H1 (cell line): ENCODE results near the gene TMEM269. TPM values are rescaled to one million over a fixed set of nuclear protein-coding genes. Genes with fewer than 3 reads are reported as not detected.

Experiments
- CTCF ChIA-PET: fragments of 300-600 bp; sonication (Branson Sonifier 250); formaldehyde crosslinking; loops from one replicate; lab custom pipeline; 2021; ENCODE audit not compliant: partially characterized antibody; lab: Charles Lee
- POLR2A ChIA-PET: fragments of 300-600 bp; sonication (Branson Sonifier 250); formaldehyde crosslinking; loops from one replicate; lab custom pipeline; 2021; ENCODE audit warnings: inconsistent platforms; ENCODE audit not compliant: partially characterized antibody; lab: Charles Lee
- DNase-seq, 2 experiments: peaks; one replicate each; pipeline versions ENCODE4 v3.0.0 to v3.0.0-alpha.2; 2010 to 2022; ENCODE audit warnings: low spot score in 2 of 2, low read depth in 1 of 2, mixed read lengths in 1 of 2
- FAIRE-seq: peaks from 2 replicates; lab custom pipeline; 2011; peaks lifted over from hg19 to GRCh38; lab: Jason Lieb, UNC
- H2AFZ ChIP-seq: 2 replicates; pipeline ENCODE4 v1.8.1; 2012; ENCODE audit warnings: low read length, inconsistent platforms
- H2AK5ac ChIP-seq: 2 replicates; pipeline ENCODE4 v1.6.1; 2013; ENCODE audit warnings: low read depth, low read length
- H2BK120ac ChIP-seq: replicated peaks from 2 replicates; pipeline ENCODE3; 2013; ENCODE audit warnings: low read depth, low read length, inconsistent platforms
- H2BK12ac ChIP-seq: 2 replicates; pipeline ENCODE4 v1.6.1; 2013; ENCODE audit warnings: low read depth, low read length
- H2BK15ac ChIP-seq: 2 replicates; pipeline ENCODE4 v1.6.1; 2013; ENCODE audit warnings: low read length
- H2BK20ac ChIP-seq: 2 replicates; pipeline ENCODE4 v1.6.1; 2013; ENCODE audit warnings: low read length
- H2BK5ac ChIP-seq: 2 replicates; pipeline ENCODE4 v1.6.1; 2013; ENCODE audit warnings: low read depth, low read length
- H3K14ac ChIP-seq: 2 replicates; pipeline ENCODE4 v1.6.1; 2013; ENCODE audit warnings: inconsistent platforms; ENCODE audit not compliant: insufficient read length
- H3K18ac ChIP-seq: 2 replicates; pipeline ENCODE4 v1.6.1; 2013; ENCODE audit warnings: low read length; ENCODE audit errors: extremely low read depth
- H3K23ac ChIP-seq: 2 replicates; pipeline ENCODE4 v1.6.1; 2013; ENCODE audit warnings: inconsistent platforms; ENCODE audit not compliant: insufficient read length
- H3K23me2 ChIP-seq: 2 replicates; pipeline ENCODE4 v1.6.1; 2013; ENCODE audit warnings: low read depth, low read length
- H3K27ac ChIP-seq: 2 replicates; pipeline ENCODE4 v1.6.1; 2011; ENCODE audit warnings: low read depth, low read length, inconsistent platforms
- H3K27me3 ChIP-seq, 4 experiments: replicated peaks in 1 of 4; 1 replicate in 1 of 4; 2 replicates in 3 of 4; pipeline versions ENCODE4 v1.6.1 to v1.8.1; 2011 to 2013; ENCODE audit warnings: low read length in 3 of 4, mild to moderate bottlenecking in 3 of 4, inconsistent platforms in 2 of 4, mixed read lengths in 2 of 4, moderate library complexity in 1 of 4; ENCODE audit not compliant: control insufficient read depth in 3 of 4, insufficient read depth in 3 of 4; ENCODE audit errors: extremely low read depth in 1 of 4
- H3K36me3 ChIP-seq, 4 experiments: 2 replicates each; pipeline versions ENCODE4 v1.6.1 to v1.8.1; 2011 to 2013; ENCODE audit warnings: mild to moderate bottlenecking in 4 of 4, low read length in 3 of 4, moderate library complexity in 2 of 4, control low read depth in 1 of 4, inconsistent platforms in 1 of 4; ENCODE audit not compliant: insufficient read depth in 4 of 4, control insufficient read depth in 2 of 4
- H3K4ac ChIP-seq: replicated peaks from 2 replicates; pipeline ENCODE3; 2013; ENCODE audit warnings: low read length, low read depth, mixed read lengths, inconsistent platforms; ENCODE audit not compliant: insufficient read length
- H3K4me1 ChIP-seq, 4 experiments: replicated peaks in 1 of 4; 1 replicate in 1 of 4; 2 replicates in 3 of 4; pipeline versions ENCODE4 v1.6.1 to v1.8.1; 2011 to 2013; ENCODE audit warnings: low read length in 3 of 4, inconsistent platforms in 2 of 4, mixed read lengths in 1 of 4; ENCODE audit not compliant: insufficient read depth in 4 of 4, control insufficient read depth in 3 of 4
- H3K4me2 ChIP-seq, 2 experiments: 2 replicates each; pipeline versions ENCODE4 v1.6.1 to v1.8.1; 2011 to 2013; ENCODE audit warnings: low read depth in 2 of 2, low read length in 2 of 2, control low read depth in 1 of 2, inconsistent platforms in 1 of 2, mild to moderate bottlenecking in 1 of 2; ENCODE audit not compliant: insufficient read depth in 1 of 2
- H3K4me3 ChIP-seq, 4 experiments: fragments of 200-600, 300-600 bp in 1 of 4; sonication (generic), shearing (Covaris generic), sonication (Bioruptor Twin) in 1 of 4; 2 replicates each; pipeline versions ENCODE4 v1.5.1 to v1.8.1; 2011 to 2016; ENCODE audit warnings: low read length in 4 of 4, low read depth in 3 of 4, control low read depth in 2 of 4, inconsistent platforms in 2 of 4, mild to moderate bottlenecking in 2 of 4, mixed read lengths in 1 of 4, moderate library complexity in 1 of 4; ENCODE audit not compliant: insufficient read depth in 2 of 4; ENCODE audit errors: extremely low read depth in 1 of 4
- H3K56ac ChIP-seq: replicated peaks from 2 replicates; pipeline ENCODE3; 2013; ENCODE audit warnings: low read depth, mild to moderate bottlenecking, mixed read lengths, low read length, inconsistent platforms; ENCODE audit not compliant: insufficient read length
- H3K79me1 ChIP-seq: 2 replicates; pipeline ENCODE4 v1.6.1; 2013; ENCODE audit warnings: low read depth, low read length, control low read depth
- H3K79me2 ChIP-seq, 2 experiments: 2 replicates each; pipeline versions ENCODE4 v1.6.1 to v1.8.1; 2012 to 2013; ENCODE audit warnings: low read length in 2 of 2, mild to moderate bottlenecking in 2 of 2, inconsistent platforms in 1 of 2; ENCODE audit not compliant: insufficient read depth in 2 of 2, control insufficient read depth in 1 of 2
- H3K9ac ChIP-seq, 4 experiments: replicated peaks in 1 of 4; 1 replicate in 1 of 4; 2 replicates in 3 of 4; pipeline versions ENCODE4 v1.6.1 to v1.8.1; 2011 to 2013; ENCODE audit warnings: low read depth in 3 of 4, low read length in 3 of 4, control low read depth in 2 of 4, mild to moderate bottlenecking in 2 of 4, moderate library complexity in 2 of 4, inconsistent platforms in 1 of 4; ENCODE audit errors: extremely low read depth in 1 of 4
- H3K9me3 ChIP-seq, 2 experiments: 2 replicates each; pipeline versions ENCODE4 v1.6.1 to v1.8.1; 2012 to 2013; ENCODE audit warnings: mild to moderate bottlenecking in 2 of 2, moderate library complexity in 2 of 2, control low read depth in 1 of 2, inconsistent platforms in 1 of 2, low read depth in 1 of 2, low read length in 1 of 2, mixed read lengths in 1 of 2; ENCODE audit not compliant: insufficient read depth in 2 of 2
- H4K20me1 ChIP-seq, 2 experiments: replicated peaks in 1 of 2; 2 replicates each; pipeline versions ENCODE3 to v1.8.1; 2011 to 2013; ENCODE audit warnings: inconsistent platforms in 2 of 2, low read length in 2 of 2, mild to moderate bottlenecking in 1 of 2; ENCODE audit not compliant: insufficient read depth in 2 of 2, control insufficient read depth in 1 of 2
- H4K5ac ChIP-seq: 2 replicates; pipeline ENCODE4 v1.6.1; 2013; ENCODE audit warnings: low read length, low read depth, mixed read lengths, inconsistent platforms; ENCODE audit not compliant: insufficient read length
- H4K8ac ChIP-seq: 2 replicates; pipeline ENCODE4 v1.8.0; 2013; ENCODE audit warnings: mild to moderate bottlenecking, moderate library complexity, low read length, inconsistent platforms; ENCODE audit not compliant: insufficient read depth; ENCODE audit errors: extremely low read depth
- H4K91ac ChIP-seq: replicated peaks from 2 replicates; pipeline ENCODE3; 2013; ENCODE audit warnings: low read length, mixed read lengths, inconsistent platforms; ENCODE audit not compliant: insufficient read length
- BRCA1 ChIP-seq: IDR thresholded peaks from 2 replicates; pipeline ENCODE4 v1.6.1; 2012; ENCODE audit warnings: low read depth, low read length, improper control_type of control experiment
- EGR1 ChIP-seq: IDR thresholded peaks from 2 replicates; pipeline ENCODE4 v1.6.1; 2011; ENCODE audit warnings: low read depth, low read length, borderline replicate concordance
- EZH2 ChIP-seq: fragments of 200-600 bp; sonication (generic); IDR thresholded peaks from 2 replicates; pipeline ENCODE4 v1.7.1; 2012; ENCODE audit warnings: low read depth, mild to moderate bottlenecking, moderate library complexity, low read length, inconsistent platforms; ENCODE audit not compliant: severe bottlenecking
- JUN ChIP-seq: IDR thresholded peaks from 2 replicates; pipeline ENCODE4 v1.6.1; 2011; ENCODE audit warnings: low read depth, mild to moderate bottlenecking, improper control_type of control experiment, low read length
- JUND ChIP-seq: IDR thresholded peaks from 2 replicates; pipeline ENCODE4 v1.6.1; 2011; ENCODE audit warnings: mild to moderate bottlenecking, improper control_type of control experiment, low read length
- KDM1A ChIP-seq: fragments of 200-600, 300-600 bp; sonication (generic); IDR thresholded peaks from 2 replicates; pipeline ENCODE4 v1.7.1; 2016; ENCODE audit warnings: mild to moderate bottlenecking, low read length, borderline replicate concordance
- MAFK ChIP-seq: IDR thresholded peaks from 2 replicates; pipeline ENCODE4 v1.6.1; 2012; ENCODE audit warnings: low read depth, mild to moderate bottlenecking, improper control_type of control experiment, low read length
- POLR2A ChIP-seq, 2 experiments: IDR thresholded peaks; 1 replicate in 1 of 2; 2 replicates in 1 of 2; pipeline ENCODE4 v1.6.1; 2011; ENCODE audit warnings: low read depth in 2 of 2, low read length in 2 of 2, mild to moderate bottlenecking in 2 of 2; ENCODE audit errors: control extremely low read depth in 1 of 2
- RFX5 ChIP-seq: IDR thresholded peaks from 2 replicates; pipeline ENCODE4 v1.6.1; 2011; ENCODE audit warnings: low read depth, low read length, improper control_type of control experiment, borderline replicate concordance
- RNF2 ChIP-seq: fragments of 200-900, 300-1000 bp; sonication (generic); IDR thresholded peaks from 2 replicates; pipeline ENCODE4 v1.7.1; 2016; ENCODE audit warnings: borderline replicate concordance, low read depth, mild to moderate bottlenecking, antibody characterized with exemption, low read length; ENCODE audit not compliant: poor library complexity, severe bottlenecking; ENCODE audit errors: missing control alignments
- RXRA ChIP-seq: IDR thresholded peaks from 2 replicates; pipeline ENCODE4 v1.6.1; 2011; ENCODE audit warnings: low read depth, mild to moderate bottlenecking, low read length, moderate library complexity; ENCODE audit not compliant: insufficient read depth
- WGBS, 2 experiments: shearing (Covaris generic) in 1 of 2; methylation state at CpG; one replicate each; pipeline versions ENCODE4 v1.1.6 to v1.1.7; 2013 to 2015; ENCODE audit warnings: low lambda C conversion rate in 2 of 2, mixed read lengths in 2 of 2, inconsistent platforms in 1 of 2, low coverage in 1 of 2, missing lambda C conversion rate in 1 of 2; ENCODE audit not compliant: insufficient replicate concordance in 2 of 2, insufficient coverage in 1 of 2, insufficient read length in 1 of 2; ENCODE audit errors: extremely low coverage in 1 of 2, missing lambda C conversion rate in 1 of 2; 5-methylcytosine and 5-hydroxymethylcytosine counted together
- polyA plus RNA-seq, 7 experiments: library from polyadenylated mRNA; depleted of rRNA in 3 of 7; stranded (reverse) in 5 of 7; unstranded in 2 of 7; fragments of >200 nt in 5 of 7; fragments of 200-250 nt in 2 of 7; gene quantifications; 1 replicate in 5 of 7; 2 replicates in 1 of 7; 4 replicates in 1 of 7; pipeline versions ENCODE4 v1.2.1 to v1.2.3, GENCODE V29; 2011 to 2013; ENCODE audit warnings: missing spikeins in 2 of 7, mixed read lengths in 2 of 7
- total RNA-seq: library from RNA; stranded (reverse); fragmentation: NEBNext Ultra II Directional; extraction: Animal tissue kit (Norgen Biotek cat#: 25700); gene quantifications from 2 replicates; pipeline ENCODE4 v1.2.1, GENCODE V29; 2021
- TF ChIP-seq, protein P1 (sequence below): IDR thresholded peaks from 2 replicates; pipeline ENCODE4 v1.6.1; 2012; ENCODE audit warnings: low read length, inconsistent platforms

The TMEM269 gene
- total and polyA plus RNA-seq, 2 of the 8 experiments (the other 6 are each of a cell fraction or from before 2014, with no cell fraction given): 0.14 to 0.35 TPM

- WGBS, 2 experiments: 58% methylated on average over 3 of the region's 3 CpGs; no CpG with 5 or more reads in 1 of the 2 experiments
- Histone ChIP-seq H2BK12ac (no peak overlapping the region), H2BK5ac (no peak overlapping the region), H3K18ac (no peak overlapping the region), H3K36me3 (no peaks in the 10 kb centered on the region), H3K79me2 (no peaks in the 10 kb centered on the region), H3K27me3 (no peaks in the 10 kb centered on the region), H3K4ac (no peak overlapping the region), H4K8ac (no peak overlapping the region), H4K5ac (no peak overlapping the region), H3K4me3 (no peak overlapping the region), H2AFZ (no peak overlapping the region), H3K23me2 (no peaks in the 10 kb centered on the region), H2BK120ac (no peak overlapping the region), H4K20me1 (no peaks in the 10 kb centered on the region), H3K56ac (no peak overlapping the region), H3K4me2 (no peak overlapping the region), H3K27ac (no peak overlapping the region), H2BK15ac (no peak overlapping the region), H3K4me1 (no peaks in the 10 kb centered on the region), H2BK20ac (no peak overlapping the region), H3K79me1 (no peaks in the 10 kb centered on the region), H3K23ac (no peak overlapping the region), H3K14ac (no peak overlapping the region), H3K9ac (no peak overlapping the region), H2AK5ac (no peak overlapping the region), H3K9me3 (no peaks in the 10 kb centered on the region), H4K91ac (no peak overlapping the region)
- ChIA-PET CTCF (interaction anchor here (0.9 to 2.0 kb wide), 3 partner anchors 9 to 259 kb away, joined by 3 to 4 read pairs (median 3); partner anchors contain the start of gene ZNF691), POLR2A (interaction anchor here (0.6 to 1.3 kb wide), 2 partner anchors 9 to 36 kb away, joined by 3 to 8 read pairs; partner anchors contain the start of gene ZNF691)
- FAIRE-seq: no peak
- no peak for DNase-seq
- TF ChIP-seq RXRA: no peak
- no peak for TF ChIP-seq JUN
- no peak for TF ChIP-seq RNF2
- no peak for TF ChIP-seq BRCA1
- no peak for TF ChIP-seq KDM1A
- TF ChIP-seq, protein P1, sequence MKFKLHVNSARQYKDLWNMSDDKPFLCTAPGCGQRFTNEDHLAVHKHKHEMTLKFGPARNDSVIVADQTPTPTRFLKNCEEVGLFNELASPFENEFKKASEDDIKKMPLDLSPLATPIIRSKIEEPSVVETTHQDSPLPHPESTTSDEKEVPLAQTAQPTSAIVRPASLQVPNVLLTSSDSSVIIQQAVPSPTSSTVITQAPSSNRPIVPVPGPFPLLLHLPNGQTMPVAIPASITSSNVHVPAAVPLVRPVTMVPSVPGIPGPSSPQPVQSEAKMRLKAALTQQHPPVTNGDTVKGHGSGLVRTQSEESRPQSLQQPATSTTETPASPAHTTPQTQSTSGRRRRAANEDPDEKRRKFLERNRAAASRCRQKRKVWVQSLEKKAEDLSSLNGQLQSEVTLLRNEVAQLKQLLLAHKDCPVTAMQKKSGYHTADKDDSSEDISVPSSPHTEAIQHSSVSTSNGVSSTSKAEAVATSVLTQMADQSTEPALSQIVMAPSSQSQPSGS: no peak
- no peak for TF ChIP-seq EZH2
- no peak for TF ChIP-seq MAFK
- TF ChIP-seq EGR1: no peak
- no peak for TF ChIP-seq JUND
- no peak for TF ChIP-seq RFX5
- no peak for TF ChIP-seq POLR2A (IDR thresholded peaks at IDR 0.05; ENCODE audit: control extremely low read depth in 1 of 2, low read depth in 2 of 2, low read length in 2 of 2)
Measured at GRCh38 chr1:42837709-42838108, 52.9 kb downstream of the TMEM269 start.
